ENCODE results near the gene B3GALT6. TPM values are rescaled to one million over a fixed set of nuclear protein-coding genes. Genes with fewer than 3 reads are reported as not detected.

Gene B3GALT6
- total and polyA plus RNA-seq, 2 experiments from 2014 or later, result 5.5 to 26.5 TPM

DNA sequence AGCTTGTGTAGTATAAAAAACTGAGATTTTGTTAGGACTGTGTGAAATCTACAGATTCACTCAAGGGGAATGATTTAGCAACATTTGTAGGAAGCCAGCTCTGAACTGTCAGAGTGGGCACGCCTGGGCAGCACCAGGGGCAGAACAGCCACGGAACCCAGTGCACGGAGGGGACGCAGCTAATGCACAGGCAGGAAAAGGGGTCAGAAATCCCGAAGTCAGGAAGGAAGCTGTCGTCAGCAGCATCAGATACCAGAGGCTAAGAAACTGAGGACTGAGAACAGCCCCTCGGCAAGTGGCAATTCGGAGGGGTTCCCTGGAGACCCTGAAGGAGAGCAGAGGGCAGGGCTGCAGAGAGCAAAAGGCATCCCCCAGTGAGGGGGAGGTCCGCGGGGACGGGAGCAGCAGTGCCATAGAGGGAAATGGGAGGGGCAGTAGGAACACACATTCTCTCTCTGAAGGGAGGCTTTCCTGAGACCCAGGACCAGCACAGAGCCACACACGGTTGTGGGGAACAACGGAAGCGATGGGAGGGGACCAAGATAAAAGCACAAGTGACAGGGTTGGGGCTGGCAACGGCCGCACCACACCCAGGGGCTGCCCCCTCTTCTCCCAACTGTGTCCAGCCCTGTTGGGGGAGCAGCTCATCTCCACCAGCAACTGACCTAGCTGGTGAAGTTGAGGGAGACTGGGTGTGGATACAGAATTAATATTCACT, 29.0 kb downstream of the B3GALT6 start (continued):
- no peak for TF ChIP-seq CREB1 (CRISPR knock-in tag; IDR thresholded peaks at IDR 0.05; ENCODE audit: low read depth)
- TF ChIP-seq, protein P1, sequence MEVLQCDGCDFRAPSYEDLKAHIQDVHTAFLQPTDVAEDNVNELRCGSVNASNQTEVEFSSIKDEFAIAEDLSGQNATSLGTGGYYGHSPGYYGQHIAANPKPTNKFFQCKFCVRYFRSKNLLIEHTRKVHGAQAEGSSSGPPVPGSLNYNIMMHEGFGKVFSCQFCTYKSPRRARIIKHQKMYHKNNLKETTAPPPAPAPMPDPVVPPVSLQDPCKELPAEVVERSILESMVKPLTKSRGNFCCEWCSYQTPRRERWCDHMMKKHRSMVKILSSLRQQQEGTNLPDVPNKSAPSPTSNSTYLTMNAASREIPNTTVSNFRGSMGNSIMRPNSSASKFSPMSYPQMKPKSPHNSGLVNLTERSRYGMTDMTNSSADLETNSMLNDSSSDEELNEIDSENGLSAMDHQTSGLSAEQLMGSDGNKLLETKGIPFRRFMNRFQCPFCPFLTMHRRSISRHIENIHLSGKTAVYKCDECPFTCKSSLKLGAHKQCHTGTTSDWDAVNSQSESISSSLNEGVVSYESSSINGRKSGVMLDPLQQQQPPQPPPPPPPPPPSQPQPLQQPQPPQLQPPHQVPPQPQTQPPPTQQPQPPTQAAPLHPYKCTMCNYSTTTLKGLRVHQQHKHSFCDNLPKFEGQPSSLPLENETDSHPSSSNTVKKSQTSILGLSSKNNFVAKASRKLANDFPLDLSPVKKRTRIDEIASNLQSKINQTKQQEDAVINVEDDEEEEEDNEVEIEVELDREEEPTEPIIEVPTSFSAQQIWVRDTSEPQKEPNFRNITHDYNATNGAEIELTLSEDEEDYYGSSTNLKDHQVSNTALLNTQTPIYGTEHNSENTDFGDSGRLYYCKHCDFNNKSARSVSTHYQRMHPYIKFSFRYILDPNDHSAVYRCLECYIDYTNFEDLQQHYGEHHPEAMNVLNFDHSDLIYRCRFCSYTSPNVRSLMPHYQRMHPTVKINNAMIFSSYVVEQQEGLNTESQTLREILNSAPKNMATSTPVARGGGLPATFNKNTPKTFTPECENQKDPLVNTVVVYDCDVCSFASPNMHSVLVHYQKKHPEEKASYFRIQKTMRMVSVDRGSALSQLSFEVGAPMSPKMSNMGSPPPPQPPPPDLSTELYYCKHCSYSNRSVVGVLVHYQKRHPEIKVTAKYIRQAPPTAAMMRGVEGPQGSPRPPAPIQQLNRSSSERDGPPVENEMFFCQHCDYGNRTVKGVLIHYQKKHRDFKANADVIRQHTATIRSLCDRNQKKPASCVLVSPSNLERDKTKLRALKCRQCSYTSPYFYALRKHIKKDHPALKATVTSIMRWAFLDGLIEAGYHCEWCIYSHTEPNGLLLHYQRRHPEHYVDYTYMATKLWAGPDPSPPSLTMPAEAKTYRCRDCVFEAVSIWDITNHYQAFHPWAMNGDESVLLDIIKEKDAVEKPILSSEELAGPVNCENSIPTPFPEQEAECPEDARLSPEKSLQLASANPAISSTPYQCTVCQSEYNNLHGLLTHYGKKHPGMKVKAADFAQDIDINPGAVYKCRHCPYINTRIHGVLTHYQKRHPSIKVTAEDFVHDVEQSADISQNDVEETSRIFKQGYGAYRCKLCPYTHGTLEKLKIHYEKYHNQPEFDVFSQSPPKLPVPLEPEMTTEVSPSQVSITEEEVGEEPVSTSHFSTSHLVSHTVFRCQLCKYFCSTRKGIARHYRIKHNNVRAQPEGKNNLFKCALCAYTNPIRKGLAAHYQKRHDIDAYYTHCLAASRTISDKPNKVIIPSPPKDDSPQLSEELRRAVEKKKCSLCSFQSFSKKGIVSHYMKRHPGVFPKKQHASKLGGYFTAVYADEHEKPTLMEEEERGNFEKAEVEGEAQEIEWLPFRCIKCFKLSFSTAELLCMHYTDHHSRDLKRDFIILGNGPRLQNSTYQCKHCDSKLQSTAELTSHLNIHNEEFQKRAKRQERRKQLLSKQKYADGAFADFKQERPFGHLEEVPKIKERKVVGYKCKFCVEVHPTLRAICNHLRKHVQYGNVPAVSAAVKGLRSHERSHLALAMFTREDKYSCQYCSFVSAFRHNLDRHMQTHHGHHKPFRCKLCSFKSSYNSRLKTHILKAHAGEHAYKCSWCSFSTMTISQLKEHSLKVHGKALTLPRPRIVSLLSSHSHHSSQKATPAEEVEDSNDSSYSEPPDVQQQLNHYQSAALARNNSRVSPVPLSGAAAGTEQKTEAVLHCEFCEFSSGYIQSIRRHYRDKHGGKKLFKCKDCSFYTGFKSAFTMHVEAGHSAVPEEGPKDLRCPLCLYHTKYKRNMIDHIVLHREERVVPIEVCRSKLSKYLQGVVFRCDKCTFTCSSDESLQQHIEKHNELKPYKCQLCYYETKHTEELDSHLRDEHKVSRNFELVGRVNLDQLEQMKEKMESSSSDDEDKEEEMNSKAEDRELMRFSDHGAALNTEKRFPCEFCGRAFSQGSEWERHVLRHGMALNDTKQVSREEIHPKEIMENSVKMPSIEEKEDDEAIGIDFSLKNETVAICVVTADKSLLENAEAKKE (CRISPR knock-in tag; IDR thresholded peaks at IDR 0.05), result no peak
- no peak for TF ChIP-seq POLR2AphosphoS5 (IDR thresholded peaks at IDR 0.05; ENCODE audit: low read depth)

DNA sequence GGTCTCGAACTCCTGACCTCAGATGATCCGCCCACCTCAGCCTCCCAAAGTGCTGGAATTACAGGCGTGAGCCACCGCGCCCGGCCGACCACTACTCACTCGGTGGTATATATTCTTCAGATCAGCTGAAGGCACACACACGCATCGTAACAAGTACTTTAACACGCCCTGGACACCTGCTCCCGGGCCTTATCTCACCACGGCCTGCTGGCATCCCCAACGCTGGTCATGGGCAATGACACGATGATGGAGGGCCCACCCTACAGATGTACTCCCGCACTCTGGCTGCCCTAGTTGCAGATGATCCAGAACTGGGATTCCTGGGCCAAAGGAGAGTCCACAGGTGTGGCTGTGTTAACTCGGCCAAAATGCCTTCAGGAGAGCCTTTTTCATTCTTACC, 30.0 kb downstream of the B3GALT6 start:
- Mint-ChIP-seq H3K36me3 (ENCODE audit: low read depth) (peaks cover 63% of the 10 kb centered on the region), H3K4me1 (peaks cover 17% of the 10 kb centered on the region)
- H3K36me3 ChIP-seq (ENCODE audit: insufficient read depth), result peaks cover 14% of the 10 kb centered on the region; the same call in 1 of the 2 replicates

More for the DNA sequence above, 30.0 kb downstream of the B3GALT6 start:
- no peak overlapping the region for H3K4me3 ChIP-seq
- no peaks in the 10 kb centered on the region for H3K9me2 ChIP-seq (ENCODE audit: insufficient read depth)
- Mint-ChIP-seq H3K27me3 (ENCODE audit: insufficient read depth, low read depth, poor library complexity) (peaks cover 21% of the 10 kb centered on the region), H3K9me3 (no peaks in the 10 kb centered on the region), H3K4me3 (no peak overlapping the region), H3K27ac (no peak overlapping the region)
- no peak overlapping the region for H3K27ac ChIP-seq (ENCODE audit: low read depth)
- TF ChIP-seq CREB1 (CRISPR knock-in tag; IDR thresholded peaks at IDR 0.05; ENCODE audit: low read depth), result no peak
- TF ChIP-seq NANOG (IDR thresholded peaks at IDR 0.05; ENCODE audit: borderline replicate concordance), result no peak
- TF ChIP-seq, protein P2, sequence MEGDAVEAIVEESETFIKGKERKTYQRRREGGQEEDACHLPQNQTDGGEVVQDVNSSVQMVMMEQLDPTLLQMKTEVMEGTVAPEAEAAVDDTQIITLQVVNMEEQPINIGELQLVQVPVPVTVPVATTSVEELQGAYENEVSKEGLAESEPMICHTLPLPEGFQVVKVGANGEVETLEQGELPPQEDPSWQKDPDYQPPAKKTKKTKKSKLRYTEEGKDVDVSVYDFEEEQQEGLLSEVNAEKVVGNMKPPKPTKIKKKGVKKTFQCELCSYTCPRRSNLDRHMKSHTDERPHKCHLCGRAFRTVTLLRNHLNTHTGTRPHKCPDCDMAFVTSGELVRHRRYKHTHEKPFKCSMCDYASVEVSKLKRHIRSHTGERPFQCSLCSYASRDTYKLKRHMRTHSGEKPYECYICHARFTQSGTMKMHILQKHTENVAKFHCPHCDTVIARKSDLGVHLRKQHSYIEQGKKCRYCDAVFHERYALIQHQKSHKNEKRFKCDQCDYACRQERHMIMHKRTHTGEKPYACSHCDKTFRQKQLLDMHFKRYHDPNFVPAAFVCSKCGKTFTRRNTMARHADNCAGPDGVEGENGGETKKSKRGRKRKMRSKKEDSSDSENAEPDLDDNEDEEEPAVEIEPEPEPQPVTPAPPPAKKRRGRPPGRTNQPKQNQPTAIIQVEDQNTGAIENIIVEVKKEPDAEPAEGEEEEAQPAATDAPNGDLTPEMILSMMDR (conservative IDR thresholded peaks at IDR 0.05; ENCODE audit: low read depth in 2 of 2), result no peak
- no peak for TF ChIP-seq JUNB (IDR thresholded peaks at IDR 0.05; ENCODE audit: unreplicated experiment)
- no peak for TF ChIP-seq ZNF114 (CRISPR knock-in tag; IDR thresholded peaks at IDR 0.05)
- peaks cover 39% of the 10 kb centered on the region for H3K79me2 ChIP-seq (replicated peaks; ENCODE audit: insufficient read depth)
- H3K4me2 ChIP-seq, result no peak overlapping the region
- H3K27me3 ChIP-seq (ENCODE audit: insufficient read depth), result no peaks in the 10 kb centered on the region
- H4K20me1 ChIP-seq (replicated peaks; ENCODE audit: insufficient read depth), result peaks cover 24% of the 10 kb centered on the region
- no peak for ATAC-seq
- 0 out of 2 replicates have a peak, but pooled peaks cover 13% of the 10 kb centered on the region for H3F3A ChIP-seq (replicated peaks; ENCODE audit: low read depth)
- DNase-seq (ENCODE audit: low spot score), result no peak
- peaks cover 9% of the 10 kb centered on the region for H3K4me1 ChIP-seq (ENCODE audit: insufficient read depth)
- no peak overlapping the region for H2AFZ ChIP-seq

Measured in GM23338 (cell line).